Measurements from ENCODE around the gene TBC1D22A. TPM values are rescaled to one million over a fixed set of nuclear protein-coding genes. Genes with fewer than 3 reads are reported as not detected.
"Not testable (repeated sequence)": the region's sequence is repeated elsewhere in the genome, so short reads cannot be mapped to it uniquely, and the experiment has no call there.

Gene TBC1D22A
- total RNA-seq, 2 experiments from 2014 or later = 33.2 to 34.9 TPM

GRCh38 chr22:46730568-46731245 is 31.7 kb upstream of the TBC1D22A start:
- no peak for DNase-seq
- H3K36me3 Mint-ChIP-seq = peaks cover 18% of the 10 kb centered on the region
- peaks cover 54% of the 10 kb centered on the region for H3K4me1 Mint-ChIP-seq (ENCODE audit: low read depth)
- no peaks in the 10 kb centered on the region for H3K9me3 Mint-ChIP-seq
- POLR2A ChIA-PET = no interaction called here
- intact Hi-C loops (cut with micrococcal nuclease) = no loop called here
- H3K27ac Mint-ChIP-seq = peak overlapping the region; percentile 58
- no peaks in the 10 kb centered on the region for H3K27me3 Mint-ChIP-seq
- no peak overlapping the region for H3K4me3 Mint-ChIP-seq
- CTCF ChIA-PET = interaction anchor here (0.5 to 1.8 kb wide), 4 partner anchors 32 to 726 kb away, joined by 3 to 5 read pairs (median 3); partner anchors contain the start of gene TBC1D22A

GRCh38 chr22:46731246-46732040 is 31.0 kb upstream of the TBC1D22A start:
- peaks cover 60% of the 10 kb centered on the region for H3K4me1 Mint-ChIP-seq (ENCODE audit: low read depth)
- intact Hi-C loops (cut with micrococcal nuclease) = no loop called here
- POLR2A ChIA-PET = no interaction called here
- H3K36me3 Mint-ChIP-seq = peaks cover 18% of the 10 kb centered on the region
- H3K27me3 Mint-ChIP-seq = no peaks in the 10 kb centered on the region
- H3K4me3 Mint-ChIP-seq = peak overlapping the region; percentile 13
- peak overlapping the region; percentile 71 for H3K27ac Mint-ChIP-seq
- no peaks in the 10 kb centered on the region for H3K9me3 Mint-ChIP-seq
- CTCF ChIA-PET = interaction anchor here (0.6 to 1.8 kb wide), 3 partner anchors 31 to 168 kb away, joined by 3 to 5 read pairs (median 3); partner anchors contain the start of gene TBC1D22A
- no peak for DNase-seq

GRCh38 chr22:46732041-46732379 is 30.4 kb upstream of the TBC1D22A start:
- H3K27me3 Mint-ChIP-seq = no peaks in the 10 kb centered on the region
- no peaks in the 10 kb centered on the region for H3K9me3 Mint-ChIP-seq
- ChIA-PET CTCF (interaction anchor here (1.1 to 1.8 kb wide), 2 partner anchors 27 to 168 kb away, joined by 4 to 5 read pairs; no protein-coding TSS in a partner anchor), POLR2A (no interaction called here)
- intact Hi-C loops (cut with micrococcal nuclease) = no loop called here
- no peak overlapping the region for H3K4me3 Mint-ChIP-seq
- DNase-seq = no peak
- H3K27ac Mint-ChIP-seq = peak overlapping the region; percentile 71
- H3K36me3 Mint-ChIP-seq = peaks cover 21% of the 10 kb centered on the region
- peaks cover 62% of the 10 kb centered on the region for H3K4me1 Mint-ChIP-seq (ENCODE audit: low read depth)

GRCh38 chr22:46732513-46732912 is 29.9 kb upstream of the TBC1D22A start:
- CTCF ChIA-PET = interaction anchor here (1.0 to 1.1 kb wide), 2 partner anchors 26 to 169 kb away, joined by 3 to 4 read pairs; no protein-coding TSS in a partner anchor
- no peak for DNase-seq
- no peak overlapping the region for H3K4me3 Mint-ChIP-seq
- no peaks in the 10 kb centered on the region for H3K27me3 Mint-ChIP-seq
- H3K4me1 Mint-ChIP-seq (ENCODE audit: low read depth) = peaks cover 62% of the 10 kb centered on the region
- peaks cover 22% of the 10 kb centered on the region for H3K36me3 Mint-ChIP-seq
- peak overlapping the region; percentile 42 for H3K27ac Mint-ChIP-seq
- H3K9me3 Mint-ChIP-seq = no peaks in the 10 kb centered on the region
- intact Hi-C loops (cut with micrococcal nuclease) = no loop called here
- POLR2A ChIA-PET = interaction anchor here (0.6 kb wide), 1 partner anchor 32 kb away, joined by 3 read pairs; no protein-coding TSS in a partner anchor

GRCh38 chr22:46734213-46734722 is 28.2 kb upstream of the TBC1D22A start:
- H3K4me3 Mint-ChIP-seq = peak overlapping the region; percentile 55
- H3K36me3 Mint-ChIP-seq = peaks cover 22% of the 10 kb centered on the region
- peaks cover 56% of the 10 kb centered on the region for H3K4me1 Mint-ChIP-seq (ENCODE audit: low read depth)
- POLR2A ChIA-PET; DNase-seq; H3K9me3 Mint-ChIP-seq; H3K27me3 Mint-ChIP-seq; intact Hi-C loops (cut with micrococcal nuclease): not testable (repeated sequence)
- H3K27ac Mint-ChIP-seq = peak overlapping the region; percentile 93
- CTCF ChIA-PET = interaction anchor here (0.7 kb wide), 1 partner anchor 170 kb away, joined by 4 read pairs; no protein-coding TSS in a partner anchor

- intact Hi-C loops (cut with micrococcal nuclease) = loop anchor here (5.0 kb wide), 2 partner anchors 123 to 173 kb away; no protein-coding TSS in a partner anchor
- H3K27me3 Mint-ChIP-seq = no peaks in the 10 kb centered on the region
- H3K4me1 Mint-ChIP-seq (ENCODE audit: low read depth) = peaks cover 55% of the 10 kb centered on the region
- CTCF ChIA-PET = interaction anchor here (1.0 to 2.2 kb wide), 6 partner anchors 14 to 172 kb away, joined by 3 to 9 read pairs (median 7); no protein-coding TSS in a partner anchor
- peaks cover 22% of the 10 kb centered on the region for H3K36me3 Mint-ChIP-seq
- POLR2A ChIA-PET = interaction anchor here (1.5 kb wide), 1 partner anchor 30 kb away, joined by 4 read pairs; no protein-coding TSS in a partner anchor
- peak overlapping the region; percentile 96 for H3K4me3 Mint-ChIP-seq
- no peaks in the 10 kb centered on the region for H3K9me3 Mint-ChIP-seq
- peak; percentile 79 for DNase-seq
- H3K27ac Mint-ChIP-seq = peak overlapping the region; percentile 93
Observed at GRCh38 chr22:46734830-46735453, 27.5 kb upstream of the TBC1D22A start.

- peaks cover 48% of the 10 kb centered on the region for H3K4me1 Mint-ChIP-seq (ENCODE audit: low read depth)
- H3K27me3 Mint-ChIP-seq = no peaks in the 10 kb centered on the region
- peaks cover 19% of the 10 kb centered on the region for H3K36me3 Mint-ChIP-seq
- ChIA-PET POLR2A (interaction anchor here (1.5 kb wide), 2 partner anchors 27 to 29 kb away, joined by 4 read pairs; partner anchors contain the start of gene TBC1D22A), CTCF (interaction anchor here (1.0 to 2.2 kb wide), 7 partner anchors 13 to 368 kb away, joined by 3 to 9 read pairs (median 7); no protein-coding TSS in a partner anchor)
- DNase-seq = no peak
- intact Hi-C loops (cut with micrococcal nuclease) = loop anchor here (5.0 kb wide), 2 partner anchors 124 to 174 kb away; no protein-coding TSS in a partner anchor
- H3K4me3 Mint-ChIP-seq = peak overlapping the region; percentile 96
- H3K27ac Mint-ChIP-seq = peak overlapping the region; percentile 93
- H3K9me3 Mint-ChIP-seq = no peaks in the 10 kb centered on the region
Observed at GRCh38 chr22:46735747-46736608, 26.5 kb upstream of the TBC1D22A start.

GRCh38 chr22:46736705-46737104 is 25.7 kb upstream of the TBC1D22A start:
- Mint-ChIP-seq H3K4me1 (ENCODE audit: low read depth) (peaks cover 40% of the 10 kb centered on the region), H3K9me3 (no peaks in the 10 kb centered on the region), H3K36me3 (peaks cover 16% of the 10 kb centered on the region), H3K4me3 (peak overlapping the region; percentile 96), H3K27me3 (no peaks in the 10 kb centered on the region), H3K27ac (peak overlapping the region; percentile 93)
- intact Hi-C loops (cut with micrococcal nuclease) = loop anchor here (1.0 to 5.0 kb wide), 3 partner anchors 55 to 174 kb away; no protein-coding TSS in a partner anchor
- POLR2A ChIA-PET = interaction anchor here (1.5 kb wide), 1 partner anchor 26 kb away, joined by 4 read pairs; the partner anchor contains the start of gene TBC1D22A
- DNase-seq = no peak
- CTCF ChIA-PET = interaction anchor here (1.2 to 2.2 kb wide), 4 partner anchors 13 to 369 kb away, joined by 3 to 7 read pairs (median 6); no protein-coding TSS in a partner anchor

- Mint-ChIP-seq H3K27me3 (no peaks in the 10 kb centered on the region), H3K4me1 (ENCODE audit: low read depth) (peaks cover 38% of the 10 kb centered on the region), H3K27ac (peak overlapping the region; percentile 93), H3K36me3 (peaks cover 13% of the 10 kb centered on the region), H3K4me3 (peak overlapping the region; percentile 96), H3K9me3 (no peaks in the 10 kb centered on the region)
- ChIA-PET POLR2A (interaction anchor here (1.5 kb wide), 1 partner anchor 25 kb away, joined by 4 read pairs; the partner anchor contains the start of gene TBC1D22A), CTCF (interaction anchor here (2.0 to 2.2 kb wide), 2 partner anchors 12 to 66 kb away, joined by 5 to 7 read pairs; no protein-coding TSS in a partner anchor)
- intact Hi-C loops (cut with micrococcal nuclease) = loop anchor here (1.0 to 5.0 kb wide), 3 partner anchors 54 to 175 kb away; no protein-coding TSS in a partner anchor
- peak; percentile 67 for DNase-seq
Observed at GRCh38 chr22:46737105-46737975, 25.1 kb upstream of the TBC1D22A start.
